HG03139 (cell line): ENCODE measurements around the gene TBKBP1.

ENCODE experiments used
- ATAC-seq: cut with Tn5 transposase; IDR thresholded peaks from one replicate; pipeline ENCODE4 v1.9.1; 2021; ENCODE audit not compliant: unreplicated experiment

TBKBP1 gene

GRCh38 chr17:47697906-47698711, 4.1 kb downstream of the TBKBP1 start:
- no peak for ATAC-seq

- ATAC-seq: no peak
Observed at GRCh38 chr17:47698749-47699535, 5.0 kb downstream of the TBKBP1 start.

- ATAC-seq: no peak
Observed at GRCh38 chr17:47699536-47699840, 5.5 kb downstream of the TBKBP1 start.

- ATAC-seq: no peak
Observed at GRCh38 chr17:47700471-47701449, 6.8 kb downstream of the TBKBP1 start.

- no peak for ATAC-seq
Observed at GRCh38 chr17:47701608-47702007, 7.6 kb downstream of the TBKBP1 start.

- no peak for ATAC-seq
Observed at GRCh38 chr17:47702391-47702995, 8.5 kb downstream of the TBKBP1 start.

GRCh38 chr17:47703191-47703591, 9.2 kb downstream of the TBKBP1 start:
- no peak for ATAC-seq

- no peak for ATAC-seq
Observed at GRCh38 chr17:47703671-47704070, 9.7 kb downstream of the TBKBP1 start.

GRCh38 chr17:47704116-47704515, 10.2 kb downstream of the TBKBP1 start:
- no peak for ATAC-seq

GRCh38 chr17:47704736-47705135, 10.8 kb downstream of the TBKBP1 start:
- no peak for ATAC-seq

GRCh38 chr17:47705536-47706530, 11.9 kb downstream of the TBKBP1 start:
- no peak for ATAC-seq

GRCh38 chr17:47707056-47707804, 13.3 kb downstream of the TBKBP1 start:
- ATAC-seq: no peak

- ATAC-seq: no peak
Observed at GRCh38 chr17:47707884-47708283, 13.9 kb downstream of the TBKBP1 start.

GRCh38 chr17:47708312-47708863, 14.4 kb downstream of the TBKBP1 start:
- no peak for ATAC-seq

GRCh38 chr17:47708864-47709541, 15.0 kb downstream of the TBKBP1 start:
- ATAC-seq: no peak

- no peak for ATAC-seq
Observed at GRCh38 chr17:47709594-47709993, 15.6 kb downstream of the TBKBP1 start.

- ATAC-seq: no peak
Observed at GRCh38 chr17:47711366-47712099, 17.6 kb downstream of the TBKBP1 start.
